Nephron (organoid): ENCODE measurements around the gene DNAAF8.

Experiments
- H3K27ac Mint-ChIP-seq, 3 experiments: 2 replicates each; pipeline ENCODE4 v1.8.0; 2020; ENCODE audit warnings: mixed read lengths in 3 of 3, mild to moderate bottlenecking in 2 of 3, moderate library complexity in 1 of 3
- H3K27me3 Mint-ChIP-seq: 2 replicates; pipeline ENCODE4 v1.8.0; 2021; ENCODE audit warnings: low read depth, mild to moderate bottlenecking, moderate library complexity, mixed read lengths
- H3K36me3 Mint-ChIP-seq: 2 replicates; pipeline ENCODE4 v1.8.0; 2020; ENCODE audit warnings: low read depth, mixed read lengths
- H3K4me1 Mint-ChIP-seq: 2 replicates; pipeline ENCODE4 v1.8.0; 2020; ENCODE audit warnings: mixed read lengths
- H3K4me3 Mint-ChIP-seq, 3 experiments: 2 replicates each; pipeline ENCODE4 v1.8.0; 2020; ENCODE audit warnings: mild to moderate bottlenecking in 3 of 3, mixed read lengths in 3 of 3, moderate library complexity in 2 of 3
- H3K9me3 Mint-ChIP-seq: 2 replicates; pipeline ENCODE4 v1.8.0; 2020; ENCODE audit warnings: mixed read lengths
- CTCF ChIP-seq, 3 experiments: fragments of 200-600 bp; sonication (generic); IDR thresholded peaks; one replicate each; pipeline ENCODE4 v1.5.0; 2021; ENCODE audit warnings: antibody characterized with exemption in 3 of 3; ENCODE audit not compliant: unreplicated experiment in 3 of 3

Gene DNAAF8

GRCh38 chr16:4734063-4734729 is at the start of gene DNAAF8, which contains the start of gene ANKS3:
DNAAF8 (plus strand) TSS chr16:4734537; CDS start chr16:4736515, 1,978 bp downstream.
ANKS3 (minus strand) TSS chr16:4734271; CDS start chr16:4730149, 4,122 bp downstream.
- no peaks in the 10 kb centered on the region for H3K9me3 Mint-ChIP-seq
- H3K27ac Mint-ChIP-seq: peak within 1 kb of the TSS; percentile 85 to 99 (median 98)
- peaks cover 15% of the 10 kb centered on the region for H3K4me1 Mint-ChIP-seq

GRCh38 chr16:4684763-4685162 is 49.6 kb upstream of the DNAAF8 start:
- no peaks in the 10 kb centered on the region for H3K9me3 Mint-ChIP-seq
- no peaks in the 10 kb centered on the region for H3K27me3 Mint-ChIP-seq
- no peak overlapping the region for H3K27ac Mint-ChIP-seq
- no peak for TF ChIP-seq CTCF (IDR thresholded peaks at IDR 0.05; ENCODE audit: unreplicated experiment in 3 of 3)
- H3K36me3 Mint-ChIP-seq: peaks cover 14% of the 10 kb centered on the region
- no peak overlapping the region for H3K4me3 Mint-ChIP-seq
- no peaks in the 10 kb centered on the region for H3K4me1 Mint-ChIP-seq

More at GRCh38 chr16:4734063-4734729, at the start of gene DNAAF8, which contains the start of gene ANKS3:
- Mint-ChIP-seq H3K4me3 (peak within 1 kb of the TSS; percentile 97 to 98 (median 97)), H3K27me3 (no peaks in the 10 kb centered on the region), H3K36me3 (peaks cover 11% of the 10 kb centered on the region)
- no peak for TF ChIP-seq CTCF (IDR thresholded peaks at IDR 0.05; ENCODE audit: unreplicated experiment in 3 of 3)

GRCh38 chr16:4685292-4685691 is 49.0 kb upstream of the DNAAF8 start:
- H3K36me3 Mint-ChIP-seq: peaks cover 14% of the 10 kb centered on the region
- TF ChIP-seq CTCF (IDR thresholded peaks at IDR 0.05; ENCODE audit: unreplicated experiment in 3 of 3): no peak
- H3K27ac Mint-ChIP-seq: no peak overlapping the region
- H3K9me3 Mint-ChIP-seq: no peaks in the 10 kb centered on the region
- H3K4me1 Mint-ChIP-seq: no peaks in the 10 kb centered on the region
- H3K4me3 Mint-ChIP-seq: no peak overlapping the region
- H3K27me3 Mint-ChIP-seq: no peaks in the 10 kb centered on the region

- no peak overlapping the region for H3K4me3 Mint-ChIP-seq
- no peaks in the 10 kb centered on the region for H3K9me3 Mint-ChIP-seq
- no peaks in the 10 kb centered on the region for H3K4me1 Mint-ChIP-seq
- no peaks in the 10 kb centered on the region for H3K27me3 Mint-ChIP-seq
- TF ChIP-seq CTCF (IDR thresholded peaks at IDR 0.05; ENCODE audit: unreplicated experiment in 3 of 3): no peak
- peaks cover 14% of the 10 kb centered on the region for H3K36me3 Mint-ChIP-seq
- H3K27ac Mint-ChIP-seq: no peak overlapping the region
Measured at GRCh38 chr16:4685776-4686496, 48.4 kb upstream of the DNAAF8 start.

- no peak for TF ChIP-seq CTCF (IDR thresholded peaks at IDR 0.05; ENCODE audit: unreplicated experiment in 3 of 3)
- H3K4me3 Mint-ChIP-seq: no peak overlapping the region
- H3K4me1 Mint-ChIP-seq: peaks cover 4% of the 10 kb centered on the region
Measured at GRCh38 chr16:4686497-4687210, 47.7 kb upstream of the DNAAF8 start.

More at GRCh38 chr16:4686497-4687210, 47.7 kb upstream of the DNAAF8 start:
- Mint-ChIP-seq H3K9me3 (no peaks in the 10 kb centered on the region), H3K27me3 (no peaks in the 10 kb centered on the region), H3K27ac (no peak overlapping the region), H3K36me3 (peaks cover 12% of the 10 kb centered on the region)
